Ovary (tissue), 9 donors: ENCODE measurements around the gene GRIN2A. TPM values are rescaled to one million over a fixed set of nuclear protein-coding genes. Genes with fewer than 3 reads are reported as not detected.
A peak's percentile ranks its signal among the peaks of the same experiment; 100 is the strongest.

Experiments used
- DNase-seq, 5 donors: peaks; one replicate each; pipeline ENCODE4 v3.0.0-alpha.2; 2019 to 2020
- H3K27ac ChIP-seq, 2 donors: fragments of 200-600 bp; one replicate each; pipeline versions ENCODE4 v1.5.1 to v1.8.0; 2019 to 2022
- H3K27me3 ChIP-seq: fragments of 200-600 bp; one replicate; pipeline ENCODE4 v1.8.0; 2022
- H3K36me3 ChIP-seq: fragments of 200-600 bp; sonication (generic); one replicate; pipeline ENCODE4 v1.5.1; 2019
- H3K4me1 ChIP-seq: one replicate; pipeline ENCODE4 v1.8.1; 2013; ENCODE audit warnings: mild to moderate bottlenecking, moderate library complexity; ENCODE audit not compliant: insufficient read depth
- H3K4me3 ChIP-seq: fragments of 200-600 bp; sonication (generic); one replicate; pipeline ENCODE4 v1.5.1; 2017
- H3K9me3 ChIP-seq, 2 donors: fragments of 200-600 bp in 1 of 2; sonication (generic) in 1 of 2; one replicate each; pipeline versions ENCODE4 v1.5.1 to v1.8.1; 2013 to 2019; ENCODE audit warnings: mild to moderate bottlenecking in 1 of 2, moderate library complexity in 1 of 2
- CTCF ChIP-seq, 3 donors: fragments of 450-650 bp in 2 of 3; fragments of 200-600 bp in 1 of 3; IDR thresholded peaks; one replicate each; pipeline versions ENCODE4 v1.5.1 to v1.8.0; 2016 to 2022; ENCODE audit warnings: antibody characterized with exemption in 3 of 3, mild to moderate bottlenecking in 1 of 3
- EP300 ChIP-seq: sonication (generic); formaldehyde crosslinking; IDR thresholded peaks from one replicate; pipeline ENCODE4 v1.6.1; 2017; ENCODE audit warnings: antibody characterized with exemption
- POLR2A ChIP-seq: fragments of 450-650 bp; IDR thresholded peaks from one replicate; pipeline ENCODE4 v1.6.1; 2017; ENCODE audit warnings: antibody characterized with exemption, mild to moderate bottlenecking, moderate library complexity
- WGBS, 3 donors: extraction: QIAGEN DNeasy Blood & Tissue Kit in 1 of 3; methylation state at CpG; one replicate each; pipeline versions ENCODE4 v1.1.5 to v1.1.7; 2013 to 2017; 5-methylcytosine and 5-hydroxymethylcytosine counted together
- intact Hi-C, 4 donors: fragments of 100-400 bp; cut with DNase I; formaldehyde crosslinking; loops; one replicate each; pipeline versions ENCODE4 v1.11.0 to v1.15.1; 2022 to 2023
- polyA plus RNA-seq, 2 donors: library from polyadenylated mRNA; stranded (reverse); fragments of 200-250 nt in 1 of 2; fragments of 350-450 nt in 1 of 2; fragmentation: Illumina TruSeq in 1 of 2; extraction: RNeasy Lipid Tissue Mini Kit (QIAGEN cat#74804) in 1 of 2; gene quantifications; one replicate each; pipeline ENCODE4 v1.2.3, GENCODE V29; 2013 to 2014
- total RNA-seq, 7 donors: library from RNA; depleted of rRNA in 2 of 7; stranded (reverse); fragments of >200 nt in 2 of 7; fragmentation: NEBNext Ultra II Directional in 3 of 7; extraction: Animal tissue kit (Norgen Biotek cat#: 25700) in 3 of 7; gene quantifications; one replicate each; pipeline versions ENCODE4 v1.1.0 to v1.2.4, GENCODE V29; 2016 to 2023
- donor health status: DM: no; HTN: no; CAD: no; lungs with moderate emphysema.
- donor health status: DM: no; HTN: no; CAD: no.
- donor health status: Bipolar disorder and iron deficiency.
- donor health status: DM: yes; HTN: yes; CAD: no.
- donor health status: DM: no; HTN: no; CAD: no.
- donor health status: DM: yes; HTN: yes; CAD: no.

Gene GRIN2A
- total and polyA plus RNA-seq, 9 donors: 0.08 to 5.4 (median 0.57) TPM; not detected in 1

GRCh38 chr16:9946022-9946720 is 236.1 kb downstream of the GRIN2A start:
- H3K36me3 ChIP-seq: no peaks in the 10 kb centered on the region
- TF ChIP-seq EP300: no peak
- no peak for TF ChIP-seq CTCF (IDR thresholded peaks at IDR 0.05)
- no peak for TF ChIP-seq POLR2A
- intact Hi-C loops: no loop called here
- H3K27me3 ChIP-seq: no peaks in the 10 kb centered on the region
- no peaks in the 10 kb centered on the region for H3K9me3 ChIP-seq
- no peaks in the 10 kb centered on the region for H3K4me1 ChIP-seq
- H3K27ac ChIP-seq: no peak overlapping the region
- H3K4me3 ChIP-seq: no peak overlapping the region
- WGBS, 3 donors: 79 to 92% (median 86%) methylated on average over 3 of the region's 3 CpGs
- no peak for DNase-seq

GRCh38 chr16:9943121-9943520 is 239.1 kb downstream of the GRIN2A start:
- H3K36me3 ChIP-seq: no peaks in the 10 kb centered on the region
- WGBS, 3 donors: 85 to 90% (median 90%) methylated on average over 5 of the region's 5 CpGs
- TF ChIP-seq POLR2A (no peak), EP300 (no peak), CTCF (IDR thresholded peaks at IDR 0.05) (no peak)

GRCh38 chr16:9941245-9941644 is 241.0 kb downstream of the GRIN2A start:
- Histone ChIP-seq H3K4me1 (no peaks in the 10 kb centered on the region), H3K36me3 (no peaks in the 10 kb centered on the region), H3K27me3 (no peaks in the 10 kb centered on the region), H3K27ac (no peak overlapping the region), H3K9me3 (no peaks in the 10 kb centered on the region), H3K4me3 (no peak overlapping the region)
- WGBS, 3 donors: 67 to 75% (median 68%) methylated on average over 3 of the region's 3 CpGs
- intact Hi-C loops: no loop called here
- no peak for TF ChIP-seq CTCF (IDR thresholded peaks at IDR 0.05)
- no peak for TF ChIP-seq EP300
- TF ChIP-seq POLR2A: no peak
- no peak for DNase-seq

More at GRCh38 chr16:9943121-9943520, 239.1 kb downstream of the GRIN2A start:
- Histone ChIP-seq H3K4me1 (no peaks in the 10 kb centered on the region), H3K27ac (no peak overlapping the region), H3K9me3 (no peaks in the 10 kb centered on the region), H3K27me3 (no peaks in the 10 kb centered on the region), H3K4me3 (no peak overlapping the region)
- intact Hi-C loops: no loop called here
- DNase-seq: no peak

GRCh38 chr16:9934723-9935508 is 247.3 kb downstream of the GRIN2A start:
- TF ChIP-seq CTCF (IDR thresholded peaks at IDR 0.05): no peak
- no peak for TF ChIP-seq EP300
- no peak for TF ChIP-seq POLR2A
- Histone ChIP-seq H3K36me3 (no peaks in the 10 kb centered on the region), H3K27me3 (no peaks in the 10 kb centered on the region), H3K27ac (peak overlapping the region in 1 of 2 donors; percentile 57), H3K4me1 (peaks cover 16% of the 10 kb centered on the region), H3K4me3 (no peak overlapping the region), H3K9me3 (no peaks in the 10 kb centered on the region)
- intact Hi-C loops: no loop called here
- peak; percentile 71 to 89 (median 81) for DNase-seq
- 20 to 31% (median 22%) methylated on average over 8 of the region's 8 CpGs for WGBS, 3 donors
